SK-N-SH treated with all-trans-retinoic acid at 6 μM for 48 hours (cell line): Measurements from ENCODE around the gene SORL1-AS1.

Source experiments
- ATAC-seq: fragments of 200-7000 bp; cut with Tn5 transposase; 3 replicates; pipeline ENCODE4 v1.9.1; 2020; ENCODE audit warnings: mild to moderate bottlenecking, moderate library complexity
- ARNTL ChIP-seq: fragments of 450-650 bp; formaldehyde crosslinking; IDR thresholded peaks from 2 replicates; pipeline ENCODE4 v1.5.0; 2020; ENCODE audit warnings: low read depth, mild to moderate bottlenecking, moderate library complexity, borderline replicate concordance
- BACH2 ChIP-seq: fragments of 250-450 bp; sonication (Bioruptor Pico); IDR thresholded peaks from 2 replicates; pipeline ENCODE4 v1.9.0; 2021; ENCODE audit warnings: mild to moderate bottlenecking, borderline replicate concordance
- CSDC2 ChIP-seq: fragments of 250-450 bp; sonication (Bioruptor Pico); IDR thresholded peaks from 2 replicates; pipeline ENCODE4 v1.5.0; 2020; ENCODE audit warnings: mild to moderate bottlenecking, moderate library complexity
- ESRRG ChIP-seq: fragments of 250-450 bp; sonication (Bioruptor Pico); IDR thresholded peaks from 2 replicates; pipeline ENCODE4 v1.6.1; 2021; ENCODE audit warnings: mild to moderate bottlenecking
- GLIS3 ChIP-seq: fragments of 250-450 bp; sonication (Bioruptor Pico); IDR thresholded peaks from 2 replicates; pipeline ENCODE4 v1.5.0; 2020; ENCODE audit warnings: mild to moderate bottlenecking, moderate library complexity
- PPARA ChIP-seq: fragments of 250-450 bp; sonication (Bioruptor Pico); IDR thresholded peaks from 2 replicates; pipeline ENCODE4 v1.5.0; 2020; ENCODE audit warnings: mild to moderate bottlenecking, borderline replicate concordance
- RARB ChIP-seq: fragments of 250-450 bp; sonication (Bioruptor Pico); IDR thresholded peaks from 2 replicates; pipeline ENCODE4 v1.8.0; 2021; ENCODE audit warnings: mild to moderate bottlenecking, moderate library complexity
- SNAI2 ChIP-seq: fragments of 250-450 bp; sonication (Bioruptor Pico); IDR thresholded peaks from 2 replicates; pipeline ENCODE4 v1.5.0; 2020; ENCODE audit warnings: mild to moderate bottlenecking, moderate library complexity
- TCF4 ChIP-seq: fragments of 250-450 bp; sonication (Bioruptor Pico); IDR thresholded peaks from 2 replicates; pipeline ENCODE4 v1.8.0; 2021; ENCODE audit warnings: mild to moderate bottlenecking, moderate library complexity, borderline replicate concordance
- TOX ChIP-seq: fragments of 250-450 bp; sonication (Bioruptor Pico); IDR thresholded peaks from 2 replicates; pipeline ENCODE4 v1.8.0; 2021; ENCODE audit warnings: mild to moderate bottlenecking, moderate library complexity, borderline replicate concordance
- ZC3H10 ChIP-seq: fragments of 250-450 bp; sonication (Bioruptor Pico); IDR thresholded peaks from 2 replicates; pipeline ENCODE4 v1.5.1; 2021; ENCODE audit warnings: mild to moderate bottlenecking, moderate library complexity
- ZFP3 ChIP-seq: fragments of 250-450 bp; sonication (Bioruptor Pico); IDR thresholded peaks from 2 replicates; pipeline ENCODE4 v1.5.0; 2020; ENCODE audit warnings: mild to moderate bottlenecking, moderate library complexity
- ZNF565 ChIP-seq: fragments of 450-650 bp; formaldehyde crosslinking; conservative IDR thresholded peaks from 2 replicates; pipeline ENCODE4 v1.5.0; 2020; ENCODE audit warnings: low read depth, mild to moderate bottlenecking, moderate library complexity
- ZNF8 ChIP-seq: fragments of 450-650 bp; formaldehyde crosslinking; IDR thresholded peaks from 2 replicates; pipeline ENCODE4 v1.5.0; 2020; ENCODE audit warnings: mild to moderate bottlenecking, moderate library complexity
- TF ChIP-seq, protein P1 (sequence below): fragments of 250-450 bp; sonication (Bioruptor Pico); IDR thresholded peaks from 2 replicates; pipeline ENCODE4 v1.5.1; 2021; ENCODE audit warnings: mild to moderate bottlenecking, moderate library complexity
- TF ChIP-seq, protein P2 (sequence below): fragments of 250-450 bp; sonication (Bioruptor Pico); IDR thresholded peaks from 2 replicates; pipeline ENCODE4 v1.8.0; 2020; ENCODE audit warnings: mild to moderate bottlenecking, moderate library complexity, borderline replicate concordance
- TF ChIP-seq, protein P3 (sequence below): fragments of 250-450 bp; sonication (Bioruptor Pico); IDR thresholded peaks from 2 replicates; pipeline ENCODE4 v1.8.0; 2021; ENCODE audit warnings: low read depth, mild to moderate bottlenecking, moderate library complexity, borderline replicate concordance
- TF ChIP-seq, protein P4 (sequence below): fragments of 250-450 bp; sonication (Bioruptor Pico); IDR thresholded peaks from 2 replicates; pipeline ENCODE4 v1.5.1; 2020; ENCODE audit warnings: low read depth, mild to moderate bottlenecking, moderate library complexity
- TF ChIP-seq, protein P5 (sequence below): fragments of 250-450 bp; sonication (Bioruptor Pico); IDR thresholded peaks from 2 replicates; pipeline ENCODE4 v1.5.0; 2020; ENCODE audit warnings: mild to moderate bottlenecking, moderate library complexity

SORL1-AS1 gene

DNA sequence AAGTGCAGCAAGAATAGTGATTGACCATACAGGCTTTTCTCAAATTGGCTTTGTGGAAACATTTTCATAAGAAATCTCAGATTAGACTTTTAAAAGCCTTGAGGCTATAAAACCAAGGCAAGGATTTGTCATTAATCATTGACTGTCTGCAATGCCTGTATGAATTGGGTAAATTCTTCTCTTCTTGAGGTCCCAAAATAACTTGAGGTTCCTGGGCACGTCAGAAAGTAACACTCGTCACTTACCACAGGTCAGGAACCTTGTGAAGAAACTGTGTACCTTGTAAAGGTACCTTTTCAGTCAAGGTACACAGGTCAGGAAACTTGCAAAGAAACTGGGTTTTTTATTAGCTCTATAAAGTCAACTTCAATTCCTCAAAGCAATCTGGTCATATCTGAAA lies 43.9 kb downstream of the SORL1-AS1 start:
- no peak for ATAC-seq

DNA sequence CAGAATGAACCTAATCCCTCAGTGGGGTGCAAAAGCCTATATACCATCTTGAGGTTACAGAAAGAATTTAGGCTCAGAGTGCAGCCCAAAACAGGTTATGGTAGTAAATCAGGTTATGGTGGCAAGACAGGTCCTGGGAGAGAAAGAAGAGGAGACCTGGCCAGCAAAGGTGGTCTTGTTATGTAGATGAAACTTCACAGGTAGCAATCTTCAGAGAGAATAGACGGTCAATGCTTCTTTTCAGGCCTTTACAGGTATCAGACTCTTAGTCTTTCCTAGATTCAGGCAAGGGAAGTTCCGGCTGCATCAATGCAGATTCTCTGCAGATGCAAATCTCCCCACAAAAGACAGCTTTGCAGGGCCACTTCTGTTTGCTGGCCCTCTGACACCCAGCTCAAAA lies 46.5 kb downstream of the SORL1-AS1 start:
- TF ChIP-seq CSDC2 (CRISPR knock-in tag) (no peak), ESRRG (CRISPR knock-in tag) (no peak)
- ATAC-seq = no peak

More for the DNA sequence above, 43.9 kb downstream of the SORL1-AS1 start:
- TF ChIP-seq RARB (CRISPR knock-in tag) (no peak), TCF4 (no peak), SNAI2 (CRISPR knock-in tag) (no peak), ZNF8 (CRISPR knock-in tag) (no peak), BACH2 (no peak), ZC3H10 (no peak), ESRRG (CRISPR knock-in tag) (no peak), GLIS3 (CRISPR knock-in tag) (no peak)
- TF ChIP-seq, protein P1, sequence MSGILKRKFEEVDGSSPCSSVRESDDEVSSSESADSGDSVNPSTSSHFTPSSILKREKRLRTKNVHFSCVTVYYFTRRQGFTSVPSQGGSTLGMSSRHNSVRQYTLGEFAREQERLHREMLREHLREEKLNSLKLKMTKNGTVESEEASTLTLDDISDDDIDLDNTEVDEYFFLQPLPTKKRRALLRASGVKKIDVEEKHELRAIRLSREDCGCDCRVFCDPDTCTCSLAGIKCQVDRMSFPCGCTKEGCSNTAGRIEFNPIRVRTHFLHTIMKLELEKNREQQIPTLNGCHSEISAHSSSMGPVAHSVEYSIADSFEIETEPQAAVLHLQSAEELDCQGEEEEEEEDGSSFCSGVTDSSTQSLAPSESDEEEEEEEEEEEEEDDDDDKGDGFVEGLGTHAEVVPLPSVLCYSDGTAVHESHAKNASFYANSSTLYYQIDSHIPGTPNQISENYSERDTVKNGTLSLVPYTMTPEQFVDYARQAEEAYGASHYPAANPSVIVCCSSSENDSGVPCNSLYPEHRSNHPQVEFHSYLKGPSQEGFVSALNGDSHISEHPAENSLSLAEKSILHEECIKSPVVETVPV = no peak
- TF ChIP-seq, protein P2, sequence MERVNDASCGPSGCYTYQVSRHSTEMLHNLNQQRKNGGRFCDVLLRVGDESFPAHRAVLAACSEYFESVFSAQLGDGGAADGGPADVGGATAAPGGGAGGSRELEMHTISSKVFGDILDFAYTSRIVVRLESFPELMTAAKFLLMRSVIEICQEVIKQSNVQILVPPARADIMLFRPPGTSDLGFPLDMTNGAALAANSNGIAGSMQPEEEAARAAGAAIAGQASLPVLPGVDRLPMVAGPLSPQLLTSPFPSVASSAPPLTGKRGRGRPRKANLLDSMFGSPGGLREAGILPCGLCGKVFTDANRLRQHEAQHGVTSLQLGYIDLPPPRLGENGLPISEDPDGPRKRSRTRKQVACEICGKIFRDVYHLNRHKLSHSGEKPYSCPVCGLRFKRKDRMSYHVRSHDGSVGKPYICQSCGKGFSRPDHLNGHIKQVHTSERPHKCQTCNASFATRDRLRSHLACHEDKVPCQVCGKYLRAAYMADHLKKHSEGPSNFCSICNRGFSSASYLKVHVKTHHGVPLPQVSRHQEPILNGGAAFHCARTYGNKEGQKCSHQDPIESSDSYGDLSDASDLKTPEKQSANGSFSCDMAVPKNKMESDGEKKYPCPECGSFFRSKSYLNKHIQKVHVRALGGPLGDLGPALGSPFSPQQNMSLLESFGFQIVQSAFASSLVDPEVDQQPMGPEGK = no peak

DNA sequence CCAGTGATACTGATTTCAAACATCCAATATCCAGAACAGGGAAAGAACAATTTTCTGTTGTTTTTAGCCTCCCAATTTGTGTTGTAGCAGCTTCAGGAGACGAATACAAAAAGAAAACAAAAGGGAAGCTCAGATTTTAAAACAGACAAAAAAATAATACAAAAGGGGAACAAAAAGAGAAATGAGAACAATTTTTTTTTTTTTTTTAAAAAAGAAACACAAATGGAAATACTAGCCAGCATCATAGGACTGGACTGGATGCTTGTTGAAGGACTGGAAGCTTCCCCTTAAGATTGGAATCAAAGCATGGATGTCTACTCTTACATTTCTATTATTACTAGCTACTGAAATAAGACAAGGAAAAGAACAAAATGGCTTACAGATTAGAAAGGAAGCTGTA lies 47.1 kb downstream of the SORL1-AS1 start:
- TF ChIP-seq, protein P1 = no peak
- TF ChIP-seq CSDC2 (CRISPR knock-in tag) (no peak), TCF4 (no peak), ZFP3 (CRISPR knock-in tag) (no peak), ESRRG (CRISPR knock-in tag) (no peak), ZC3H10 (no peak), ARNTL (CRISPR knock-in tag) (no peak), ZNF8 (CRISPR knock-in tag) (no peak), ZNF565 (CRISPR knock-in tag) (no peak)
- TF ChIP-seq, protein P3, sequence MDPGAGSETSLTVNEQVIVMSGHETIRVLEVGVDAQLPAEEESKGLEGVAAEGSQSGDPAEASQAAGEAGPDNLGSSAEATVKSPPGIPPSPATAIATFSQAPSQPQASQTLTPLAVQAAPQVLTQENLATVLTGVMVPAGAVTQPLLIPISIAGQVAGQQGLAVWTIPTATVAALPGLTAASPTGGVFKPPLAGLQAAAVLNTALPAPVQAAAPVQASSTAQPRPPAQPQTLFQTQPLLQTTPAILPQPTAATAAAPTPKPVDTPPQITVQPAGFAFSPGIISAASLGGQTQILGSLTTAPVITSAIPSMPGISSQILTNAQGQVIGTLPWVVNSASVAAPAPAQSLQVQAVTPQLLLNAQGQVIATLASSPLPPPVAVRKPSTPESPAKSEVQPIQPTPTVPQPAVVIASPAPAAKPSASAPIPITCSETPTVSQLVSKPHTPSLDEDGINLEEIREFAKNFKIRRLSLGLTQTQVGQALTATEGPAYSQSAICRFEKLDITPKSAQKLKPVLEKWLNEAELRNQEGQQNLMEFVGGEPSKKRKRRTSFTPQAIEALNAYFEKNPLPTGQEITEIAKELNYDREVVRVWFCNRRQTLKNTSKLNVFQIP (CRISPR knock-in tag) = no peak
- TF ChIP-seq, protein P4, sequence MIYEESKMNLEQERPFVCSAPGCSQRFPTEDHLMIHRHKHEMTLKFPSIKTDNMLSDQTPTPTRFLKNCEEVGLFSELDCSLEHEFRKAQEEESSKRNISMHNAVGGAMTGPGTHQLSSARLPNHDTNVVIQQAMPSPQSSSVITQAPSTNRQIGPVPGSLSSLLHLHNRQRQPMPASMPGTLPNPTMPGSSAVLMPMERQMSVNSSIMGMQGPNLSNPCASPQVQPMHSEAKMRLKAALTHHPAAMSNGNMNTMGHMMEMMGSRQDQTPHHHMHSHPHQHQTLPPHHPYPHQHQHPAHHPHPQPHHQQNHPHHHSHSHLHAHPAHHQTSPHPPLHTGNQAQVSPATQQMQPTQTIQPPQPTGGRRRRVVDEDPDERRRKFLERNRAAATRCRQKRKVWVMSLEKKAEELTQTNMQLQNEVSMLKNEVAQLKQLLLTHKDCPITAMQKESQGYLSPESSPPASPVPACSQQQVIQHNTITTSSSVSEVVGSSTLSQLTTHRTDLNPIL = no peak
- no peak for ATAC-seq

DNA sequence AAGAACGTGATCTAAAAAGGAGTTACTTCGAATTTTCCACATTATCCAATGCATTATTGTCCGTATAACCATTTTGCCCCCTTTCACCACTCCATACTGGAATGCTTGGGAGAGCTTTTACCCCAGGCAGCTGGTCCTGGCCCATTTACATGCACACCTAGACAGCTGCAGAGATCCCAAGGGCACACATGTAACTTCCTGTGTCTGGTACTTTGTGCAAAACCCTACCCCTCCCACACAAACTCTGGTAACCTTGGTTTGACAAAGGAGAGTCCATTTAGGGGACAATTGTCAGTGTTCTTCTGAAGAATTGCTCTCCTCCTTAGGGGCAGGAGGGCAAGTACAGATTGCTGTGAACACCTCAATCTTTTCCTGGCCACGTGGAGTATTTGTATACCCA lies 58.0 kb downstream of the SORL1-AS1 start:
- TF ChIP-seq ESRRG (CRISPR knock-in tag) (no peak), PPARA (CRISPR knock-in tag) (no peak), GLIS3 (CRISPR knock-in tag) (no peak), ZFP3 (CRISPR knock-in tag) (no peak), TCF4 (no peak), ARNTL (CRISPR knock-in tag) (no peak), RARB (CRISPR knock-in tag) (no peak), TOX (CRISPR knock-in tag) (no peak)
- TF ChIP-seq, protein P3 (CRISPR knock-in tag) = no peak
- TF ChIP-seq, protein P1 = no peak
- TF ChIP-seq, protein P5, sequence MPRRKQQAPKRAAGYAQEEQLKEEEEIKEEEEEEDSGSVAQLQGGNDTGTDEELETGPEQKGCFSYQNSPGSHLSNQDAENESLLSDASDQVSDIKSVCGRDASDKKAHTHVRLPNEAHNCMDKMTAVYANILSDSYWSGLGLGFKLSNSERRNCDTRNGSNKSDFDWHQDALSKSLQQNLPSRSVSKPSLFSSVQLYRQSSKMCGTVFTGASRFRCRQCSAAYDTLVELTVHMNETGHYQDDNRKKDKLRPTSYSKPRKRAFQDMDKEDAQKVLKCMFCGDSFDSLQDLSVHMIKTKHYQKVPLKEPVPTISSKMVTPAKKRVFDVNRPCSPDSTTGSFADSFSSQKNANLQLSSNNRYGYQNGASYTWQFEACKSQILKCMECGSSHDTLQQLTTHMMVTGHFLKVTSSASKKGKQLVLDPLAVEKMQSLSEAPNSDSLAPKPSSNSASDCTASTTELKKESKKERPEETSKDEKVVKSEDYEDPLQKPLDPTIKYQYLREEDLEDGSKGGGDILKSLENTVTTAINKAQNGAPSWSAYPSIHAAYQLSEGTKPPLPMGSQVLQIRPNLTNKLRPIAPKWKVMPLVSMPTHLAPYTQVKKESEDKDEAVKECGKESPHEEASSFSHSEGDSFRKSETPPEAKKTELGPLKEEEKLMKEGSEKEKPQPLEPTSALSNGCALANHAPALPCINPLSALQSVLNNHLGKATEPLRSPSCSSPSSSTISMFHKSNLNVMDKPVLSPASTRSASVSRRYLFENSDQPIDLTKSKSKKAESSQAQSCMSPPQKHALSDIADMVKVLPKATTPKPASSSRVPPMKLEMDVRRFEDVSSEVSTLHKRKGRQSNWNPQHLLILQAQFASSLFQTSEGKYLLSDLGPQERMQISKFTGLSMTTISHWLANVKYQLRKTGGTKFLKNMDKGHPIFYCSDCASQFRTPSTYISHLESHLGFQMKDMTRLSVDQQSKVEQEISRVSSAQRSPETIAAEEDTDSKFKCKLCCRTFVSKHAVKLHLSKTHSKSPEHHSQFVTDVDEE (CRISPR knock-in tag) = no peak
- TF ChIP-seq, protein P2 = no peak
- no peak for ATAC-seq
